Activated CD8-positive, alpha-beta memory T cell treated with anti-CD3 and anti-CD28 coated beads, Interleukin-2, amount 50 U/mL, for 4 hours (primary cell): ENCODE measurements around the gene DLG2.
"Not testable (repeated sequence)": the region's sequence is repeated elsewhere in the genome, so short reads cannot be mapped to it uniquely, and the experiment has no call there.

Source experiments
- DNase-seq: peaks from one replicate; pipeline ENCODE4 v3.0.0-alpha.2; 2020

The DLG2 gene

DNA sequence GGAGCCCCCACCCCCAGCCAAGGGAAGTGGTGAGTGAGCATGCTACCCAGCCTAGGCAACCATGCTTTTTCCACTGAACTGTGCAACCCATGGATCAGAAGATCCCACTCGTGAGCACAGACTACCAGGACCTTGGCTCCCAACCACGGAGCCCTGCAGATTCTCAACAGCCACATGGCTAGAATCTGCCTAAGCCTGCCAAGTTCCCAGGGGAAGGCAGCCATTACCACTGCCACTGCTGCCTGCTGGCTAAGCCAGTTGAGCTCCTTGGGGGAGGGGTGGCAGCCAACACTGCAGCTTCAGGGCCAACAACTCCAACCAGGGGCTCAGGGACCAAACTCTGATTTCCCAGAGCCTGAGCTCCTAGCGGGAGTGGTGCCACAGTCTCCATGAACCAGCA, 195.8 kb downstream of the DLG2 start:
- DNase-seq = no peak

DNA sequence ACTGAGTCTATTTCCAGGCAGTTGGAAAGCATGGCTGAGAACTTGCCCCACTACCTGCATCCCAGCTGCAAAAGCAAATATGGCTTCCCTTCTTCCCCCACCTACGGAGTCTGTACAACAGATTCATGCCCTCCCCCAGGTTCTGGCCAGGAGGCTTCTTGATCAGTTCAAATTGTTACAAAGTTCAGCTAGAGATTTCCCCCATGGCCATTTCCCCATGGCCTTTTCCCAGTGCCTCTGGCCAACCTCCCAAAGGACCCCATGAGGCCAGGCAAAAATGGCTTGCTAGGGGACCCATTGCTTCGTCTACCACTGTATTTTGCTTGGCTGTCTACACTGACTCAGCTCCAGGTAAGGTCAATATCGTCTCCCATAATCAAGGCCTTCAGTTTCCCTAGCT, 203.3 kb downstream of the DLG2 start:
- DNase-seq = no peak

GRCh38 chr11:85423316-85423715, 203.8 kb downstream of the DLG2 start:
- no peak for DNase-seq

DNA sequence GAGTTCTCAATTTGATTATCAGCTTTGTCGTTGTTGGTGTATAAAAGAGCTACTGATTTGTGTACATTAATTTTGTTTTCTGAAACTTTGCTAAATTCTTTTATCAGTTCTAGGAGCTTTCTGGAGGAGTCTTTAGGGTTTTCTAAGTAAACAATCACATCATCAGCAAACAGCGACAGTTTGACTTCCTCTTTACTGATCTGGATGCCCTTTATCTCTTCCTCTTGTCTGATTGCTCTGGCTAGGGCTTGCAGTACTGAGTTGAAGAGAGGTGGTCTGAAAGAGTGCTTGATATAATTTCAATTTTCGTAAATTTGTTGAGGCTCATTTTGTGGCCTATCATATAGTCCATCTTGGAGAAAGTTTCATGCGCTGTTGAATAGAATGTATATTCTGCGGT, 213.0 kb downstream of the DLG2 start:
- DNase-seq = no peak

DNA sequence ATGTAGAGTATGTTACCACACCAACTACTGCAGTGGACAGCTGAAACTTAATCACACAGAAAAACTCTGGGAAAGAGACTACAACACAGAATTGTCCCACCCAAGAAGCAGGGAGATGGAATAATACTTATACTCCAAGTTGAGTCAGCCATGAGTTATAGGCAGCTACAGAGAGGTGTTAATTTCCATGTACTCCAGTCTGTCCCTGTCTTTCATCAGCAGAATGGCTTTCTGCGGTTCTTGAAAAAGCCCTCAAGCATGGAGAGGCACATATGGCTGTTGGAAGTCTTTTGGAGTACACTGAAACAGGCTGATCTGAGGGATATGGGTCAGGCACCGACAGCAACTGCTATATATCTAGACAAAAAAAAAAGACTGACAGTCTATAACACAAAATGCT, 219.5 kb downstream of the DLG2 start:
- DNase-seq = no peak

DNA sequence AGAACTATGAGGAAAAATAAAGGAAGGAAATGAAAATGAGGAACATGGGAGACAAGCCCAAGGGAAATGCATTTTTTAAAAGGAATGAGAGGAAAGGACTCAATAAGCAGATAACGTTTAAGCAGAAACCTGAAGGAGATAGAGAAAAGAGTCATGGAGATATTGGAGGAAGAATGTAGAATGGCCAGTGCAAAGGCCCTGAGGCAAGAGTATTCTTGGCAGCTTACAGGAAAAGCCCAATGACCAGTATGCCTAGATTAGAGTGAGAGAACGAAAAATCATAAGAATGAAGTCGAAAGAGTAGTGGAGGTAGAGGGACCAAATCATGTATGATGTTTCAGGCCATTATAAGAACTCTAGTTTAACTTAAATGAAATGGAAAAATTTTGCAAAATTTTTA, 220.3 kb downstream of the DLG2 start:
- DNase-seq = no peak

- DNase-seq = no peak
Observed at GRCh38 chr11:85406316-85406715, 220.8 kb downstream of the DLG2 start.

- DNase-seq = not testable (repeated sequence)
Observed at GRCh38 chr11:85395515-85396055, 231.6 kb downstream of the DLG2 start.

GRCh38 chr11:85394283-85394682, 232.9 kb downstream of the DLG2 start:
- DNase-seq = no peak

DNA sequence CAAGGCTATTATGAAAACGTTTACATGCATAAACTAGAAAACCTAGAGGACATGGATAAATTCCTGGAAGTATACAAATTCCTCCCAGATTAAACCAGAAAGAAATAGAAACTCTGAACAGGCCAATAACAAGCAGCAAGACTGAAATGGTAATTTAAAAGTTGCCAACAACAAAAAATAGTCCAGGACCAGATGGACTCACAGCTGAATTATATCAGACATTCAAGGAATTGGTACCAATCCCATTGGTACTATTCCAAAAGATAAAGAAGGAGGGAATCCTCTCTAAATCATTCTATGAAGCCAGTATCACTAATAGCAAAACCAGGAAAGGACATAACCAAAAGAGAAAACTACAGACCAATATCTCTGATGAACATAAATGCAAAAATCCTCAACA, 236.0 kb downstream of the DLG2 start:
- DNase-seq = no peak

GRCh38 chr11:85385547-85385946, 241.6 kb downstream of the DLG2 start:
- DNase-seq = no peak

GRCh38 chr11:85385111-85385510, 242.0 kb downstream of the DLG2 start:
- DNase-seq = no peak

DNA sequence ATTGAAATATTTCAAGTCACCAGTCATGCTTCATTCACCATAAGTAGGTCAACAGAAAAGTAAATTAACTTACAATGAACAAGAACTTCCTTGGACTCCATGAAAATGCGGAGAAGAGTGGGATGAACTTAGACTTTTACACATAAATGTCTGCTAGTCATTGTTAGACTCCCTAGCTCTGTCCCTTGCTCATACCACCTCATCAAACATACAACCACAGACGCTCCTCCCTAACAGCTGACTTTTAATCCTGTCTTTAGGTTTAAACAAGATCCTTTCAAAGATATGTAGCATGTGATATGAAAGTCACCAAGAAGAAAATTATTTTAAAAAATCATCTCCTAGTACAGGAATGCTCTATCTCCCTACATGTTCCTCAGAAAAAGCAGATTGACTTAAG, 248.1 kb downstream of the DLG2 start:
- no peak for DNase-seq

GRCh38 chr11:85377901-85378300, 249.2 kb downstream of the DLG2 start:
- no peak for DNase-seq

DNA sequence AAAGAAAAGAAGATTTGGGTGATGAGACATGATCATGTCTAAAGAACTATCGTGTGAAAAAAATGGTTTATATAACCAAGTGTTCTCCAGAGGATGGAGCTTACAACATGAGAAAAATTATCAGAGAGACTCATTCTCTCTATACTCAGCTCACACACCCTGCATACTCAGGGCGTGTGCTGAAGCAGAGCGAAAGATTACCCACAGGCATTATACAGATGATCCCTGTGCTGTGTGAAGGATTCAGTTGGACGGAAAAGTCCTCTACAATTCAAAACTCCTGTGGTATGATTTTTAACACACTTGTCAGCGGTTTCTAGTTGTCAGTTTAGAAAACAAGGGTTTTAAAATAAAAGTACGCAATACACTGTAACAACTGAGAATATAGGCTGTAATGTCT, 267.3 kb downstream of the DLG2 start:
- DNase-seq = no peak

DNA sequence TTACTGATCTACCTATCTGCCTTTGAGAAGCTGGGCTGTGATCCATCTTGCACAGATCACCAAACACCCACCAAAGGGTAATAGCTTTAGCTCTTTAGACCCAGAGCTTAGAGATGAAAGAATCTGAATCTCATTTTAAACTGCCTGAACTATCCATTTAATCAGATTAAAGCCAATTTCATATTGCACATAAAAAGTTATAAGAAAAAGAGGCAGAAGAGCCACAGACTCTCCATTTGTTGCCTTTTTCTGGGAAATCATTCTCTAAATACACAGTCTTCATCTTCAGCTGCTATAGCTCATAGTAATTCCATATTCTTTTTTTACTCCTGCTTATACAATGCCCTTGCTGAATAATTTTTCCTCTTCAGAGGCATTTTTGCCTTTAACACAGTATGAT, 271.2 kb downstream of the DLG2 start:
- no peak for DNase-seq

GRCh38 chr11:85349539-85349938, 277.6 kb downstream of the DLG2 start:
- not testable (repeated sequence) for DNase-seq

GRCh38 chr11:85348945-85349344, 278.2 kb downstream of the DLG2 start:
- no peak for DNase-seq

- DNase-seq = no peak
Observed at GRCh38 chr11:85347291-85347690, 279.9 kb downstream of the DLG2 start.

DNA sequence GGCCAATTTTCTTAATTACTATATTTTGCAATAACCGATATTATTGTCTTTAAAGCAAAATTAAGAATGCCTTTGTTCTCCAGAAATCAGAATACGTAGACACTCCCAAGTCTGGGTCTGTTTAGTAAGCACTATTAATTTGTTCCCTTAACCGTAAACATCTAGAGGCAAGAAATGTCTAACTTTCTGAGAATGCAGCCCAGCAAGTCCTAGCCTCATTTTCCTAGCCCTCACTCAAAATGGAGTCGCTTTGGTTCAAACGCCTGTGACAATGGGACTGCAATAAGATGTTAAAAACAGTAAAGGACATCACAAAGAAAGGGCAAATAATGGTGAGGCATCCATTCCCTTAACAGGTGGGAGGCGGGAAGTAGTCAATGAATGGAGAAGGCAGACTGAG, 280.7 kb downstream of the DLG2 start:
- DNase-seq = no peak

- not testable (repeated sequence) for DNase-seq
Observed at GRCh38 chr11:85340846-85341245, 286.3 kb downstream of the DLG2 start.

DNA sequence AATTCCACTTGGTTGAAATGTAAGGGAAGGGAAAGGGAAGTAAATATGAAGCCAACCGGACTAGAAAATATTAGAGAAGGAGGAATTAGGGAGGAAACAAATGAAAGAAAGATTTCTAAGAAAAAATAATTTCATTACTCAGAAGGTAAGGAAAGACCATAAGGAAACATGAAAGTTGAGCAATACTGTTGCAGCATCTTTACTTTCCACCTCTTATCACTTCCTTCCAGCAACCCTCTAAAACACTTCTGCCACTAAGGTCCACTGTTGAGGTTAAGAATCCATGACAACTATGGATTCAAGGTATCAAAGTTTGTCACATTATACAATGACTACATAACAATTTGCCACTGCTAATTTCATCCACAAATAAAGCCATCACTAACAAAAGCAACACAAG, 308.6 kb downstream of the DLG2 start:
- DNase-seq = no peak

DNA sequence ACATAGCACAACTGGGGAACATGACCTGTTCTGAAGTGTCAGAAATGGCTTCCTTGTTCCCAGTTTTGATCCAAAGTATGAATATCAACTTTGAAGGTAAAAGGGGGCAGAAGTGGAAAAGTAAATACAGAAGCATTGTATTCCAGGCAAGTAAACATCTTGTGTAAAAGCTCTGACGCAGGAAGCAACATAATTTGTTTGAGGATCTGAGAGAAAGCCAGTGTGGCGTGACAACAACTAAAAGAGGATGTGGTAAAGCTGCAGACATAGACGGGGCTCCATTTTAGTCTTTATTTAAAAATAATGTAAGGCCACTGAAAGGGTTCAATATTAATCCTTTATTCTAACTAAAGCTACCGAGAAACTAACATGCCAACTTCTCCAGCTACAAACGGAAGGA, 310.2 kb downstream of the DLG2 start:
- DNase-seq = no peak

- DNase-seq = no peak
Observed at GRCh38 chr11:85313741-85314140, 313.4 kb downstream of the DLG2 start.

GRCh38 chr11:85310479-85310878, 316.7 kb downstream of the DLG2 start:
- no peak for DNase-seq

GRCh38 chr11:85307366-85307765, 319.8 kb downstream of the DLG2 start:
- no peak for DNase-seq
